Measurements from ENCODE around the gene SGMS1.

DNA sequence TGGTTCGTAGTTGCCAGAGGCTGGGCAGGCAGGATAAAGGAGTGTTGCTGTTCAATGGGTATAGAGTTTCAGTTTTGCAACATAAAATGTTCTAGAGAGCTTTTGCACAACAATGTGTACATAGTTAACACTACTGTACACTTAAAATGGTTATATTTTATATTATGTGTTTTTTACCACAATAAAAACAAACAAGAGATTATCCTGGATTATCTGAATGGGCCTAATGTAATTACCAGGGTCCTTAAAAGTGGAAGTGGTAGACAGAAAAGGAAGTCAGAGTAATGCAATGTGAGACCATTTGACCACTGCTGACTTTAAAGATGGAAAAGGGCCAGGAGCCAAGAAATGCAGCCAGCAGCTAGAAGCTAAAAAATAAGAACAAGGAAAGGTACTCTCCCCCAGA, 159.7 kb downstream of the SGMS1 start:
- no peak for TF ChIP-seq EZH2phosphoT487 (IDR thresholded peaks at IDR 0.05; ENCODE audit: unreplicated experiment)
- no peak for TF ChIP-seq CTCF (conservative IDR thresholded peaks at IDR 0.05; ENCODE audit: low read depth in 2 of 2)
- no peak for TF ChIP-seq ZNF462 (CRISPR knock-in tag; IDR thresholded peaks at IDR 0.05)
- no peak for TF ChIP-seq NANOG (IDR thresholded peaks at IDR 0.05; ENCODE audit: borderline replicate concordance)
- no peak for TF ChIP-seq JUNB (IDR thresholded peaks at IDR 0.05; ENCODE audit: unreplicated experiment)
- no peak for TF ChIP-seq EZH2 (IDR thresholded peaks at IDR 0.05; ENCODE audit: low read depth, unreplicated experiment)
- no peak for TF ChIP-seq CREB1 (CRISPR knock-in tag; IDR thresholded peaks at IDR 0.05; ENCODE audit: low read depth)
- no peak for TF ChIP-seq POLR2AphosphoS5 (IDR thresholded peaks at IDR 0.05; ENCODE audit: low read depth)
- no peak for TF ChIP-seq ZNF114 (CRISPR knock-in tag; IDR thresholded peaks at IDR 0.05)
- TF ChIP-seq, protein P1, sequence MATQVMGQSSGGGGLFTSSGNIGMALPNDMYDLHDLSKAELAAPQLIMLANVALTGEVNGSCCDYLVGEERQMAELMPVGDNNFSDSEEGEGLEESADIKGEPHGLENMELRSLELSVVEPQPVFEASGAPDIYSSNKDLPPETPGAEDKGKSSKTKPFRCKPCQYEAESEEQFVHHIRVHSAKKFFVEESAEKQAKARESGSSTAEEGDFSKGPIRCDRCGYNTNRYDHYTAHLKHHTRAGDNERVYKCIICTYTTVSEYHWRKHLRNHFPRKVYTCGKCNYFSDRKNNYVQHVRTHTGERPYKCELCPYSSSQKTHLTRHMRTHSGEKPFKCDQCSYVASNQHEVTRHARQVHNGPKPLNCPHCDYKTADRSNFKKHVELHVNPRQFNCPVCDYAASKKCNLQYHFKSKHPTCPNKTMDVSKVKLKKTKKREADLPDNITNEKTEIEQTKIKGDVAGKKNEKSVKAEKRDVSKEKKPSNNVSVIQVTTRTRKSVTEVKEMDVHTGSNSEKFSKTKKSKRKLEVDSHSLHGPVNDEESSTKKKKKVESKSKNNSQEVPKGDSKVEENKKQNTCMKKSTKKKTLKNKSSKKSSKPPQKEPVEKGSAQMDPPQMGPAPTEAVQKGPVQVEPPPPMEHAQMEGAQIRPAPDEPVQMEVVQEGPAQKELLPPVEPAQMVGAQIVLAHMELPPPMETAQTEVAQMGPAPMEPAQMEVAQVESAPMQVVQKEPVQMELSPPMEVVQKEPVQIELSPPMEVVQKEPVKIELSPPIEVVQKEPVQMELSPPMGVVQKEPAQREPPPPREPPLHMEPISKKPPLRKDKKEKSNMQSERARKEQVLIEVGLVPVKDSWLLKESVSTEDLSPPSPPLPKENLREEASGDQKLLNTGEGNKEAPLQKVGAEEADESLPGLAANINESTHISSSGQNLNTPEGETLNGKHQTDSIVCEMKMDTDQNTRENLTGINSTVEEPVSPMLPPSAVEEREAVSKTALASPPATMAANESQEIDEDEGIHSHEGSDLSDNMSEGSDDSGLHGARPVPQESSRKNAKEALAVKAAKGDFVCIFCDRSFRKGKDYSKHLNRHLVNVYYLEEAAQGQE (IDR thresholded peaks at IDR 0.05; ENCODE audit: unreplicated experiment), result no peak
- no peak for TF ChIP-seq ETS1 (IDR thresholded peaks at IDR 0.05)
- no peak for TF ChIP-seq ZNF331 (CRISPR knock-in tag; IDR thresholded peaks at IDR 0.05; ENCODE audit: low read depth)
- no peak for TF ChIP-seq STAT1 (IDR thresholded peaks at IDR 0.05; ENCODE audit: unreplicated experiment)
